Smooth muscle cell (in vitro differentiated cells): ENCODE measurements around the gene EXD3. TPM values are rescaled to one million over a fixed set of nuclear protein-coding genes. Genes with fewer than 3 reads are reported as not detected.
"Not testable (repeated sequence)": the region's sequence is repeated elsewhere in the genome, so short reads cannot be mapped to it uniquely, and the experiment has no call there.

Experiments used
- DNase-seq: peaks from one replicate; lab custom pipeline; 2025; ENCODE audit not compliant: unreplicated experiment; lab: John Stamatoyannopoulos, UW
- H2AFZ ChIP-seq: fragments of 200-600 bp; sonication (generic); 2 replicates; pipeline ENCODE4 v1.6.0; 2016; ENCODE audit warnings: antibody characterized with exemption, low read depth, mild to moderate bottlenecking
- H3F3A ChIP-seq: fragments of 200-600 bp; sonication (generic); 2 replicates; pipeline ENCODE4 v1.6.0; 2017; ENCODE audit warnings: antibody characterized with exemption, low read depth
- H3K27ac ChIP-seq: fragments of 200-600 bp; sonication (generic); 2 replicates; pipeline ENCODE4 v1.5.1; 2016; ENCODE audit warnings: low read depth, mild to moderate bottlenecking
- H3K27me3 ChIP-seq: fragments of 200-600 bp; sonication (generic); 2 replicates; pipeline ENCODE4 v1.6.1; 2016; ENCODE audit warnings: low read depth, mild to moderate bottlenecking
- H3K36me3 ChIP-seq: fragments of 200-600 bp; sonication (generic); 2 replicates; pipeline ENCODE4 v1.5.1; 2016; ENCODE audit warnings: low read depth
- H3K4me1 ChIP-seq: fragments of 200-600 bp; sonication (generic); 2 replicates; pipeline ENCODE4 v1.5.1; 2016; ENCODE audit warnings: low read depth
- H3K4me2 ChIP-seq: fragments of 200-600 bp; sonication (generic); 2 replicates; pipeline ENCODE4 v1.6.0; 2016; ENCODE audit warnings: mild to moderate bottlenecking
- H3K4me3 ChIP-seq: fragments of 200-600 bp; sonication (generic); 2 replicates; pipeline ENCODE4 v1.5.1; 2016; ENCODE audit warnings: mild to moderate bottlenecking
- H3K79me2 ChIP-seq: fragments of 200-600 bp; sonication (generic); 2 replicates; pipeline ENCODE4 v1.6.0; 2016; ENCODE audit warnings: low read depth, mild to moderate bottlenecking
- H3K9ac ChIP-seq: fragments of 200-600 bp; sonication (generic); 2 replicates; pipeline ENCODE4 v1.6.0; 2016; ENCODE audit warnings: low read depth
- H3K9me3 ChIP-seq: fragments of 200-600 bp; sonication (generic); replicated peaks from 2 replicates; pipeline ENCODE4 v1.5.1; 2016; ENCODE audit warnings: low read depth
- H4K20me1 ChIP-seq: fragments of 200-600 bp; sonication (generic); 2 replicates; pipeline ENCODE4 v1.6.0; 2016; ENCODE audit warnings: low read depth
- CTCF ChIP-seq: fragments of 200-600 bp; sonication (generic); IDR thresholded peaks from 2 replicates; pipeline ENCODE4 v1.5.1; 2017; ENCODE audit warnings: borderline replicate concordance, mild to moderate bottlenecking, antibody characterized with exemption; ENCODE audit not compliant: insufficient read depth, poor library complexity, severe bottlenecking
- WGBS: methylation state at CpG from one replicate; pipeline ENCODE4 v1.1.7; 2016; ENCODE audit warnings: low lambda C conversion rate; 5-methylcytosine and 5-hydroxymethylcytosine counted together
- polyA plus RNA-seq: library from polyadenylated mRNA; unstranded; fragments of >200 nt; fragmentation: Nextera tagmentation; extraction: Ambion mirVana; gene quantifications from 2 replicates; pipeline ENCODE4 v1.2.1, GENCODE V29; 2016
- total RNA-seq: library from RNA; depleted of rRNA; stranded (reverse); fragments of >200 nt; gene quantifications from 2 replicates; pipeline ENCODE4 v1.2.3, GENCODE V29; 2014

The EXD3 gene
- total and polyA plus RNA-seq, 2 experiments from 2014 or later: 3.1 to 15.7 TPM

- H4K20me1 ChIP-seq: no peaks in the 10 kb centered on the region
- H3K9ac ChIP-seq: no peak overlapping the region
- no peaks in the 10 kb centered on the region for H3K9me3 ChIP-seq
- H3K4me3 ChIP-seq: no peak overlapping the region
- no peaks in the 10 kb centered on the region for H3K27me3 ChIP-seq
- no peaks in the 10 kb centered on the region for H3K79me2 ChIP-seq
- H2AFZ ChIP-seq: no peak overlapping the region
- no peak for DNase-seq
- no peak overlapping the region for H3K4me2 ChIP-seq
- H3K27ac ChIP-seq: no peak overlapping the region
- over 99% methylated on average over 12 of the region's 17 CpGs for WGBS
- TF ChIP-seq CTCF: no peak
- no peaks in the 10 kb centered on the region for H3K4me1 ChIP-seq
- H3F3A ChIP-seq: peaks cover under 1% of the 10 kb centered on the region
- no peaks in the 10 kb centered on the region for H3K36me3 ChIP-seq
Observed at GRCh38 chr9:137452006-137452760, 29.2 kb upstream of the EXD3 start.

- not testable (repeated sequence) for DNase-seq, H3K4me3 ChIP-seq, H3K9me3 ChIP-seq, H3K27me3 ChIP-seq, H3F3A ChIP-seq, H4K20me1 ChIP-seq, H3K4me2 ChIP-seq, H3K79me2 ChIP-seq, H3K4me1 ChIP-seq, H3K36me3 ChIP-seq, H3K9ac ChIP-seq, H2AFZ ChIP-seq, H3K27ac ChIP-seq
- no CpG with 5 or more reads among the region's 31 CpGs for WGBS
Observed at GRCh38 chr9:137451264-137452005, 28.5 kb upstream of the EXD3 start.

- WGBS: no CpG with 5 or more reads among the region's 24 CpGs
- not testable (repeated sequence) for DNase-seq, H3K9ac ChIP-seq, H3K79me2 ChIP-seq, H3K4me2 ChIP-seq, H3K36me3 ChIP-seq, H3K27ac ChIP-seq, H3F3A ChIP-seq, H3K4me1 ChIP-seq, H3K4me3 ChIP-seq, H3K9me3 ChIP-seq, H3K27me3 ChIP-seq, H4K20me1 ChIP-seq, H2AFZ ChIP-seq
Observed at GRCh38 chr9:137450539-137451222, 27.7 kb upstream of the EXD3 start.

GRCh38 chr9:137449931-137450538 lies 27.1 kb upstream of the EXD3 start:
- no peak for DNase-seq
- Histone ChIP-seq H3K9me3 (no peaks in the 10 kb centered on the region), H3K27me3 (no peaks in the 10 kb centered on the region), H3K4me1 (no peaks in the 10 kb centered on the region), H3K27ac (no peak overlapping the region), H4K20me1 (no peaks in the 10 kb centered on the region), H3K79me2 (no peaks in the 10 kb centered on the region), H3F3A (peaks cover 6% of the 10 kb centered on the region), H3K36me3 (no peaks in the 10 kb centered on the region), H3K9ac (no peak overlapping the region), H3K4me2 (no peak overlapping the region), H3K4me3 (no peak overlapping the region), H2AFZ (no peak overlapping the region)
- no peak for TF ChIP-seq CTCF
- WGBS: 89% methylated on average over 14 of the region's 18 CpGs
